ENCODE data around the gene OPHN1.
"Not testable (repeated sequence)": the region's sequence is repeated elsewhere in the genome, so short reads cannot be mapped to it uniquely, and the experiment has no call there.

The OPHN1 gene

GRCh38 chrX:68070119-68070518 is 363.2 kb downstream of the OPHN1 start:
- not testable (repeated sequence) for DNase-seq (ENCODE audit: low spot score)

- no peak for DNase-seq (ENCODE audit: low spot score)
Observed at GRCh38 chrX:68061206-68061535, 372.1 kb downstream of the OPHN1 start.

- no peak for DNase-seq (ENCODE audit: low spot score)
Observed at GRCh38 chrX:68060506-68061205, 372.6 kb downstream of the OPHN1 start.

DNA sequence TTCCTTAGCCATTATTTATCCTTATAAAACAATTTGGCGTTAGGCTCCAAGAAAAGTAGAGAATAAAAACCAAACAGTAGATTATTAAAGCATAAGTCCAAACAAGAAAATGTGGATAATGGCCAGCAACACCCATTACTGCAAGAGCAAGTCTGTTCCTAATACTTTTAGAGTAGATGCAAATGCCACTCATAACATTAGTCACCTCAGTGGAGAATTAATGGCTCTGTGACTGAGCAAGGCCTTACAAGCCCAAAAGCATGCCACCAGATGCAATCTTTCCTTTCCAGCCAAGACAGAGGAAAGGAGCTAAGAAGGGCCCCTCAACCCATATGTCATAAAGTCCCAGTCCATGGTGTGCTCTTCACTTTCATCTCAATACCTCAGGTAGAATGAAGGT is 373.8 kb downstream of the OPHN1 start:
- DNase-seq (ENCODE audit: low spot score) = no peak

DNA sequence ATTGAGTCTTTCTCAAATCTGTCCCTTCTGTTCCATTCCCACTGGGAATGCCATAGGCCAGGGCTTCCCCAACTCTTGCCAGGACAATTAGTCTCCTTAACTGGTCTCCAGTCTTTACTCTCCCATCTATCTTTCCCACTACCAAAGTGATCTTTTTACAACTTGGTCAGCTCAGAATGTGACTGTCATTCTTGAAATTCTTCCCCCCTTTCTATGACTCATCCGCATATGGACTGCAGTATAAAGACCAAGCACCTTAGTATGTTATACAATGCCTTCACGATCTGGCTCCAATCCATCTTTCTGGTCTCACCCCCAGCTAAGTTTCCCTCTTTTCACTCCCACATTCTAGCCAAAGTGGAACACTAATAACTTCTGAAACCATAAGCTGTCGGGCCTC is 383.8 kb downstream of the OPHN1 start:
- no peak for DNase-seq (ENCODE audit: low spot score)

DNA sequence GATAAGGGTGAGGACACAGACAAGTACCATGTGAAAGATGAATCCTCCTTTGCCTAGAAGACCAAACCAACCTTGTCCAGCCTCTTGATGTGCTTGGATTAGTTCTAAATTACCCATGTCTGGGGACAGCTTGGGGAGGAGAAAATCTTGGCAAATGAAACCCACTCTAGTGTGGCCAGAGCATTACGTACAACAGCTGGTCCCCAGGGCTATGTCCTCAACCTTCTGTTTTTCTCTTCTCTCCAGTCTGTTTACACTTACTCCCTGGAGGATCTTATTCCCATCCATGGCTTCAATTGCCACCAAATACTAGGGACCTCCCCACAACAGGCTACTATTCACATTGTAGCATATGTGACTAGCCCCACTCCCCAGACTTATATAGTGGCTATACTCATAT is 384.5 kb downstream of the OPHN1 start:
- DNase-seq (ENCODE audit: low spot score) = no peak

DNA sequence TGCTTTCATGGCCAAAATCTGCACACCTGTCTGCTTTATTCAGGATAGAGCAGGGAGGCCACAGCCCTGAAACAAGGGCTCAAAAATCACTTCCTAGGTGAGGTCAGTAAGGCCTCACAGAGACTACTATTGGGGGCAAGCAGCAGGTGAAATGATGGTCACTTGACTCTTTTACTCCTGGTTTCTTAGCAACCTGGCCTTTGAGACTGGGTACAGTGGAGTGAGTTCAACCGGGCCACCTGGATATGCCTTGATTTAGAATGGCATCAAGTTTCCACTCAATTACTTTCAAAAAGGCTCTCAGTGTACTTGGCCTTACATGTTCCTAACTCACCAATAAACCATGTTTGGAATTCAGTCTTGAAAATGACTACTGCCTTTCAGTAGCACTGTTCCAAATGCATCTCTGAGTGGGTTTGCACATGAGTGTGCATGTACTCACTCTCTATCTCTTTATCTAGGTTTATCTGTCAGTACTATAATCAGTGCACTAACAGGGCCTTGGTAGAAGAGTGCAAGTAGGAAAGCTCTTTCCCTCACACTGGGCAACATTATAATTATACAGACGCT is 388.2 kb downstream of the OPHN1 start:
- DNase-seq (ENCODE audit: low spot score) = no peak

DNA sequence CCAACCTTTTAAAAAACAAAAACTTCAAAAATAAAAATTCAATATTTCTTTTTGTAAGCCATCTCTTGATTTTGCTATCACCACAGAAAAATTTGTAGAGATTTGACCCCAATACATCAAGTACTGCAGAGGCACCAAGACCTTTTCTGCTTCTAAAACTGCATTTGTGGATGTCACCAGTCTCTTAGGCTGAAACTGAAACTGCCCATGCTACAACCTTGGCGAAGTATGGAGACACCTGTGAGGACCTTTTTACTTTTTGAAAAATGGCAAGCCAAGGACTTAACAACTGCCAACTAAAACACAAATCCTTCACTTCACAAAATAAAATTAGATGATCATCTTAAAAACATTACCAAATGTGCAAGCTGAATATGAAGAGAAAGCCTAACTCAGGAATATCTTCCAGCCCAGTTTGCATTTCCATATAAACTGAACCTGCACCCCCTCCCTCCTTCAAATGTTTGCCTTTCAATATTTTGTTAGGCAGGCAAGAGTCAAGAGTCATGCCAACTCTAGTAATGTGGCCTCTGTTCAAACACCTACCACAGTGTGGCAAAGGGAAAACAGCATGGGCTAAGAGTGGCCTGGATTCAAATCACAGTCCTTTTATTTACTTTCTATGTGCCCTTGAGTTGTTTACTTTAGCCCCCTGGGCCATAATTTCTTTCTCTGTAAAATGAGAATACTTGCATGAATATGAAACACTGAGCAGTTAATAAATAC is 389.4 kb downstream of the OPHN1 start:
- no peak for DNase-seq (ENCODE audit: low spot score)

- DNase-seq (ENCODE audit: low spot score) = no peak
Observed at GRCh38 chrX:68041110-68041509, 392.2 kb downstream of the OPHN1 start.

GRCh38 chrX:68018248-68019203 is 414.8 kb downstream of the OPHN1 start:
- DNase-seq (ENCODE audit: low spot score) = no peak

- DNase-seq (ENCODE audit: low spot score) = no peak
Observed at GRCh38 chrX:67998540-67998939, 434.8 kb downstream of the OPHN1 start.

All from CD4-positive, alpha-beta T cell treated with Interleukin-6 at 100 ng/mL for 8 hours (primary cell).